AG08395 (cell line): ENCODE results near the gene CTU2.

Experiments
- DNase-seq: peaks from one replicate; pipeline ENCODE4 v3.0.0; 2012; ENCODE audit warnings: mixed read lengths, low spot score

The CTU2 gene

GRCh38 chr16:88681709-88682451, 24.4 kb upstream of the CTU2 start:
- no peak for DNase-seq

DNA sequence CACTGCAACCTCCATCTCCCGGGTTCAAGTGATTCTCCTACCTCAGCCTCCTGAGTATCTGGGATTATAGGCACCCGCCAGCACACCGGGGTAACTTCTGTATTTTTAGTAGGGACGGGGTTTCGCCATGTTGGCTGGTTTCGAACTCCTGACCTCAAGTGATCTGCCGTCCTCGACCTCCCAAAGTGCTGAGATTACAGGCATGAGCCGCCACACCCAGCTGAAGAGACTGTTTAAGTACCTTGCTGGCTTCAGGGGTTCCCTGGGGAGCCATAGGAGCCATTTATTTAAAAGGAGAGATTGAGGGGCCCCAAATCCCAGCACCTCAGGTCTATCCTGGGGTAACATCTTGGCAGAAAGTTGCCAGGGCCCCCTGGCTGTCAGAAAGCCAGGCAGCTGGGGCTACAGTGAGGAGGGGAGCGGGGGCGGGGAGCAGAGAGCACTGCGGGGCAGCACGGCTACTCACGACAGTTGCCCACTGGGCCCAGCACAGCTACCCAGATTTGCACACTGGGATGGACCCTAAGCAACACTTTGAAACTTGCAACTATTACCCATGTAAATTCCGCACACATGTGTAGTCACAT, 21.6 kb upstream of the CTU2 start:
- DNase-seq = no peak

- peak; percentile 76 for DNase-seq
Measured at GRCh38 chr16:88685156-88686061, 20.9 kb upstream of the CTU2 start.

DNA sequence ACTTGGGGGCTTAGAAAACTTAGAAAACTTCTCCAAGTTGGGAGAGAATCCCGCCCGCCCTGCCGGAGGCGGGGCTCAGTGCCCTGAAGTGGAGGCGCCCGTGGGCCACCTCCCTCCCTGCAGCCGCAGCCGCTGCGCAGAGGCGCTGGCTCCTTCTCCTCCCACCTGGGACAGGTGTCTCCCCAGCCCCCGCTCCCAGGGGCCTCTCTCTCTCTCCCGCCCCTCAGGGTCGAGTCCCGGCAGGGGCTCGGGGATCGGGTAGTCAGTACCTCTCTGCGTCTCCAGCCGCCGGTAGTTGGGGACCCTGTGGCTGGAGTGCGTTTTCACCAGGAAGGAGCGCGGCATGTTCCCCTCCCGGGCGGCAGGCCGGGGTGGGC, 20.3 kb upstream of the CTU2 start:
- no peak for DNase-seq

- peak; percentile 67 for DNase-seq
Measured at GRCh38 chr16:88686439-88687253, 19.7 kb upstream of the CTU2 start, which contains the start of gene SNAI3. Gene SNAI3, minus strand, starts transcription at chr16:88686507. Its CDS starts 101 bp downstream, at chr16:88686406.

GRCh38 chr16:88687254-88687576, 19.1 kb upstream of the CTU2 start:
- no peak for DNase-seq

- no peak for DNase-seq
Measured at GRCh38 chr16:88687676-88688012, 18.7 kb upstream of the CTU2 start.

GRCh38 chr16:88688013-88688778, 18.1 kb upstream of the CTU2 start:
- DNase-seq = no peak

GRCh38 chr16:88690341-88691128, 15.8 kb upstream of the CTU2 start:
- DNase-seq = no peak

DNA sequence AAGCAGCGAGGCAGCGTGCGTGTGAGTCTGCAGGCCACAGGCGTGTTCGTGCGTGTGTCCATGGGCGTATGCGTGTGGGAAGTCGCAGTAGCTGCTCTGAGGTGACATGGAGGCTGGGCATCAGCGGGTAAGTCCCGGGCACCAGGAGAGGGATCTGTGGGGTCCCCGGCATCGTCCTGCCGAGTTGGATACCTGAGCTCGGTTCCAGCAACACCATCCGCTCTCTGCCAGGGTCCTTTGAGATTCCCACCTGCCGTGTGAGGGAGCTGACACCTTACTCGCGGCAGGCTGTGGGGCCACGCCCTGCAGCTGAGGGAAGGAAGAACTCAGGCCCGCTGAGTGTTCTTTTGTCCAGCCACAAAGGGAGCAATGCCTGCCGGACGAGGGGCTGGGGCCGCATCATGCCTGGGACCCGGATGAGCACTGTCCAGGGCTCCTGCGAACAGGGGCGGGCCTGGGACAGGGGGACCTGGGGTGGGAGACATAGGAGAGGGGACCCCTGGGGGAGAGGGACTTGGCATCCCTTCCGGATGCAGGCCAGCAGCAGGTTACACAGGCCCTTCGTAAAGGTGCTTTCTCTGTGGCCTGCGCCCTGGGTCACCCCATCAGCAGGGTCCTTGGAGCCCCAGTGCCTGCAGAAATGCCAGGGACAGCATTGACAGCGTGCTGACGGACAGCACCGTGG, 15.0 kb upstream of the CTU2 start:
- DNase-seq = no peak

DNA sequence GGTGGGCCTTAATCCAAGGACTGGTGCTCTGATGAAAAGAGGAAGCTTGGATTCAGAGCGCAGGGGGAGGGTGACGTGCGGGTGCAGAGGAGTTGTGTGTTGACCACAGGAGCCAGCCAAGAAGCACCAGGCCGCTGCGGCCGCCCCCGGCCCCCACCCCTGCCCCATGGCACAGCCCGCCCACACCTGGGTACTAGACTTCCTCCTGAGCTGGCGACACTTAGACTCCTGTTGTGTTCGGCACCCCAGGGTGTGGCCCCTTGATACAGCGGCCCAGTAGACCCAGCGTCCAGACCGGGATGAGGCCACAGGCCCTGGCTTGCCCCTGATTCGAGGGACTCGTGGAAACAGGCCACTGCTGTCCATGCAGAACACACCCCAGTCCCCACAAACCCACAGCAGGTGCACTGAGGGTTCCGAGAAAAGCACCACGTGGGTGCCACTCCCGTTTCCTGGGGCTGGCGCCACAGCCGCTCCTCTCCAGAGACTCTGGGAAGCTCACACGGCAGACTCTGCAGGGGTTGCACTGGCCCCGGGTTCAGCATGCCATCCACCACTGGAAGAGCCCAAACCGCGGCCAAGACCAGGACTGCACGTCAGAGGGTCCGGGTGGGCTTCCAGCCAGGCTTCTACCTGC, 14.3 kb upstream of the CTU2 start:
- no peak for DNase-seq

- no peak for DNase-seq
Measured at GRCh38 chr16:88692861-88693260, 13.4 kb upstream of the CTU2 start.

DNA sequence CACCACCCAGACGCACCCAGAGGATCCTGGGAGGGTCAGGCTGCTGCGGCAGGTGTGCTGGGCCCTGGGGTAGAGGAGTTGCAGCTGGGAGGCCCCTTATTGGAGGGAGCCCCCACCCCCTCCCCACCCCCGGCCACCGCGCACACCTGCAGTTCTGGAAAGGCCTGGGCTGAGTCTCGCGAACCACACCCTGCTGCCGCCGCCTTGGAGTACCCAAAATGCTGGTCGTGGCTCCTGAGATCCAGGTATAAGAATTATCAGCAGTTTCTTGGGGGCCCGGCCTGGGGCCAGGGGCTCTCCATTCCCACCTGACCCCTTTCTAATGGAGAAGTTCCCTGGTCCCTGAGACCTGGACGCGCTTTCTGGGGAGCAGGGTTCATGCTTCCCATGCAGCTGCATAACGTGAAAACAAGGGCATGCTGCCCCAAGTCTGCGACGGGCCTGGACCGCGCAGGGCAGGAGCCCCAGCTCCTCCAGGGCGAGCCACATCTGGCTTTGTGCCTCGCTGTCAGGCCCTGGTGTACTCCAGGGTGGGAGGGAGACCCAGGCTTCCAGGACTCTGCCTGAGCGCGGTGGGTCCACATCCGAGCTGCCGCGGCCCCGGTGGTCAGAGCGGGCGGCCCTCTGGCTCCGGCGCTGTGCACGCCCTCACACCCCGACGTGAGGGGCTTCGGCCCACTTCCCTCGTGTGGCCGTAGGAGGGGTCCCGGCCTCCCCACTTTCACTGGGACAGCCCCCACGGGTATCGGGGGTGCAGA, 12.7 kb upstream of the CTU2 start:
- no peak for DNase-seq

GRCh38 chr16:88694221-88695087, 11.8 kb upstream of the CTU2 start:
- DNase-seq = no peak

- no peak for DNase-seq
Measured at GRCh38 chr16:88695218-88695617, 11.1 kb upstream of the CTU2 start.

DNA sequence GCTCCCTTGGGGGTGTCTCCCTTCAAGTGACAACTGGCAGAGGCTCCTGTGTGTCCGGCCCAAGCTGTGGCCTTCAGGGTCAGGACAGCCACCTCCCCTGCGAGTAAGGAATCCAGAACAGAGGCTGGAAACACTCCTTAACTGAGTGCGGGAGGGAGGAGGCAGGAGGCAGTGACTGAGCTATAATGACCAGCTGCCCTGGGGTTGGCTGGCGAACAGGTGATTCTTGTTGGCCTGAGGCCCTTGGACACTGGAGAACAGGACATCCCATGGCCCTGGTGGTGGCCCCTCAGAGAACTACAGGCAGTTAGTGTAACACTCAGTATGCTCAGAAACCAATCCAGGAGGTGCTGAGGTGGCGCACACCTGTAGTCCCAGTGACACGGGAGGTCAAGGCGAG, 10.6 kb upstream of the CTU2 start:
- no peak for DNase-seq

DNA sequence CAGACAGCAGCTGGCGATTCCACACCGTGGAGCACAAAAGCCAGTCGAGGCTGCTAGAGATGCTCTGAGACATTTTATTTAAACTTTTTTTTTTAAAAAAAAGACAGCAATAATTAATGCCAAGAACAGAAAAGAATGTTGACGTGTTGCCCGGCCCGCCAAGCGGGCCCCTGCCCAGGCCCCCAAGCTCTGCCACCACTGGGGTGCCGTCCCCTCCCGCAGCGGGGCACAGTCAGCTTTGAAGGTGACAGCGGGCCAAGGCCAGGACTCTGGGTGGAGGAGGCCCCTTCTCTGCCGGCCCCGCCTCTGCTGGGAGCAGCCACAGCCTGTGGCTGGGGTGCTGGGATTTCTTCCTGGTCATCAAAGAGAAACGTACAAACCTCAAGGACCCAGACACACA, 9.9 kb upstream of the CTU2 start:
- no peak for DNase-seq
